CD4-positive, alpha-beta T cell (primary cell): ENCODE results near the gene PLCL1. TPM values are rescaled to one million over a fixed set of nuclear protein-coding genes. Genes with fewer than 3 reads are reported as not detected.

Experiments
- ATAC-seq: fragments of 200-7000 bp; cut with Tn5 transposase; one replicate; pipeline ENCODE4 v1.10.0; 2022; ENCODE audit warnings: mild to moderate bottlenecking; ENCODE audit not compliant: poor library complexity
- CTCF ChIA-PET: fragments of 350-600 bp; sonication (Branson Sonifier 250); formaldehyde crosslinking; loops from one replicate; lab custom pipeline; 2021; ENCODE audit warnings: antibody characterized with exemption, inconsistent platforms; lab: Charles Lee
- POLR2A ChIA-PET: fragments of 350-600 bp; sonication (Branson Sonifier 250); formaldehyde crosslinking; loops from one replicate; lab custom pipeline; 2021; ENCODE audit warnings: antibody characterized with exemption, inconsistent platforms; lab: Charles Lee
- DNase-seq, 14 experiments: peaks; one replicate each; pipeline ENCODE4 v3.0.0-alpha.2; 2013 to 2020; ENCODE audit warnings: mixed read lengths in 2 of 14
- H3K27ac ChIP-seq, 2 donors: one replicate each; pipeline versions ENCODE4 v1.5.1 to v1.7.0; 2013; ENCODE audit warnings: low read length in 2 of 2, low read depth in 1 of 2, mild to moderate bottlenecking in 1 of 2
- H3K27me3 ChIP-seq, 2 experiments: 1 replicate in 1 of 2; 2 replicates in 1 of 2; pipeline versions ENCODE4 v1.6.1 to v1.7.0; 2013; ENCODE audit warnings: low read length in 2 of 2, control low read depth in 1 of 2, mild to moderate bottlenecking in 1 of 2, moderate library complexity in 1 of 2; ENCODE audit not compliant: insufficient read depth in 2 of 2, control insufficient read depth in 1 of 2
- H3K36me3 ChIP-seq: one replicate; pipeline ENCODE4 v1.6.1; 2013; ENCODE audit warnings: low read length, control low read depth; ENCODE audit not compliant: insufficient read depth
- H3K4me1 ChIP-seq: one replicate; pipeline ENCODE4 v1.6.1; 2013; ENCODE audit warnings: low read length, control low read depth; ENCODE audit not compliant: insufficient read depth
- H3K4me3 ChIP-seq: one replicate; pipeline ENCODE4 v1.5.1; 2013; ENCODE audit warnings: mild to moderate bottlenecking, low read length, moderate library complexity
- H3K9me3 ChIP-seq, 2 experiments: 1 replicate in 1 of 2; 2 replicates in 1 of 2; pipeline versions ENCODE4 v1.6.1 to v1.7.0; 2013; ENCODE audit warnings: low read length in 2 of 2, mild to moderate bottlenecking in 2 of 2, control low read depth in 1 of 2, moderate library complexity in 1 of 2; ENCODE audit not compliant: control insufficient read depth in 1 of 2, insufficient read depth in 1 of 2
- H3K27ac Mint-ChIP-seq: one replicate; pipeline ENCODE4 v1.8.0; 2020; ENCODE audit warnings: mixed read lengths
- H3K27me3 Mint-ChIP-seq: one replicate; pipeline ENCODE4 v1.8.0; 2021; ENCODE audit warnings: mixed read lengths
- H3K36me3 Mint-ChIP-seq: one replicate; pipeline ENCODE4 v1.8.0; 2021; ENCODE audit warnings: low read depth, mixed read lengths
- H3K4me1 Mint-ChIP-seq: one replicate; pipeline ENCODE4 v1.8.0; 2021; ENCODE audit warnings: low read depth, mixed read lengths
- H3K4me3 Mint-ChIP-seq: one replicate; pipeline ENCODE4 v1.8.0; 2020; ENCODE audit warnings: mild to moderate bottlenecking, mixed read lengths
- H3K9me3 Mint-ChIP-seq: one replicate; pipeline ENCODE4 v1.8.0; 2020; ENCODE audit warnings: mixed read lengths
- intact Hi-C, 2 experiments: fragments of 100-400 bp; cut with DNase I in 1 of 2; cut with micrococcal nuclease in 1 of 2; formaldehyde crosslinking; loops; one replicate each; pipeline versions ENCODE4 v1.15.1 to v1.9.0; 2023 to 2025; cut with DNase I, micrococcal nuclease
- total RNA-seq, 174 experiments: library from RNA in 2 of 174; stranded (reverse) in 2 of 174; gene quantifications; one replicate each; pipeline ENCODE4 v1.2.3 and lab custom pipeline; 2021 to 2026
- TF ChIP-seq, protein P1 (sequence below): fragments of 200-600 bp; IDR thresholded peaks from one replicate; pipeline ENCODE4 v1.8.0; 2022; ENCODE audit warnings: antibody characterized with exemption, mild to moderate bottlenecking

The PLCL1 gene
- total RNA-seq, 2 experiments from 2014 or later, result 27.0 to 28.3 TPM

DNA sequence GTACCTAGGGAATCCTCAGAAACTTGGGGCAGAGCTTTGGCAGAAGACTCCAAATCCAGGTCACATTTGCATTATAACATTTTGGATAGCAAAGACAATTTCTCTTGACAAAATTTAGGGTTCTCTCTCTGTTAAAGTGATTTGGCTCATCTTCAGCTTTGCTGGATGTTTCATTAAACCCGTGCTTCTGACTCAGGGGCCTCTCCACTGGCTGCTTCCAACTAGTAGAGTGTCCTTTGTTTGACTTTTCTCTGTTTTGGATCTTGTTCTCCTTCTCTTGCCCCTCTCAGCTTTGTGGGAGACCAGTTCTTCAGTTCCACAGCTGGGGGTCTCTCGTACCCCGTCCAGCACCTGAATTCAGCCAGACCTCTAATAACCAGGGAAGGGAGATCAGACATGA, 145.6 kb downstream of the PLCL1 start:
- Mint-ChIP-seq H3K27ac (peak overlapping the region; percentile 16), H3K27me3 (no peaks in the 10 kb centered on the region), H3K4me3 (no peak overlapping the region), H3K36me3 (no peaks in the 10 kb centered on the region), H3K9me3 (peaks cover 2% of the 10 kb centered on the region), H3K4me1 (peaks cover 91% of the 10 kb centered on the region)
- Histone ChIP-seq H3K9me3 (no peaks in the 10 kb centered on the region), H3K4me3 (no peak overlapping the region), H3K27ac (no peak overlapping the region), H3K36me3 (no peaks in the 10 kb centered on the region), H3K27me3 (no peaks in the 10 kb centered on the region), H3K4me1 (peaks cover 4% of the 10 kb centered on the region)
- ChIA-PET POLR2A (no interaction called here), CTCF (interaction anchor here (1.2 kb wide), 1 partner anchor 51 kb away, joined by 3 read pairs; no protein-coding TSS in a partner anchor)
- DNase-seq, result no peak
- ATAC-seq, result no peak
- intact Hi-C loops, result loop anchor here in 1 of 2 experiments (5.0 to 10.0 kb wide), 2 partner anchors 48 to 115 kb away; no protein-coding TSS in a partner anchor
- TF ChIP-seq, protein P1, sequence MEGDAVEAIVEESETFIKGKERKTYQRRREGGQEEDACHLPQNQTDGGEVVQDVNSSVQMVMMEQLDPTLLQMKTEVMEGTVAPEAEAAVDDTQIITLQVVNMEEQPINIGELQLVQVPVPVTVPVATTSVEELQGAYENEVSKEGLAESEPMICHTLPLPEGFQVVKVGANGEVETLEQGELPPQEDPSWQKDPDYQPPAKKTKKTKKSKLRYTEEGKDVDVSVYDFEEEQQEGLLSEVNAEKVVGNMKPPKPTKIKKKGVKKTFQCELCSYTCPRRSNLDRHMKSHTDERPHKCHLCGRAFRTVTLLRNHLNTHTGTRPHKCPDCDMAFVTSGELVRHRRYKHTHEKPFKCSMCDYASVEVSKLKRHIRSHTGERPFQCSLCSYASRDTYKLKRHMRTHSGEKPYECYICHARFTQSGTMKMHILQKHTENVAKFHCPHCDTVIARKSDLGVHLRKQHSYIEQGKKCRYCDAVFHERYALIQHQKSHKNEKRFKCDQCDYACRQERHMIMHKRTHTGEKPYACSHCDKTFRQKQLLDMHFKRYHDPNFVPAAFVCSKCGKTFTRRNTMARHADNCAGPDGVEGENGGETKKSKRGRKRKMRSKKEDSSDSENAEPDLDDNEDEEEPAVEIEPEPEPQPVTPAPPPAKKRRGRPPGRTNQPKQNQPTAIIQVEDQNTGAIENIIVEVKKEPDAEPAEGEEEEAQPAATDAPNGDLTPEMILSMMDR, result no peak

DNA sequence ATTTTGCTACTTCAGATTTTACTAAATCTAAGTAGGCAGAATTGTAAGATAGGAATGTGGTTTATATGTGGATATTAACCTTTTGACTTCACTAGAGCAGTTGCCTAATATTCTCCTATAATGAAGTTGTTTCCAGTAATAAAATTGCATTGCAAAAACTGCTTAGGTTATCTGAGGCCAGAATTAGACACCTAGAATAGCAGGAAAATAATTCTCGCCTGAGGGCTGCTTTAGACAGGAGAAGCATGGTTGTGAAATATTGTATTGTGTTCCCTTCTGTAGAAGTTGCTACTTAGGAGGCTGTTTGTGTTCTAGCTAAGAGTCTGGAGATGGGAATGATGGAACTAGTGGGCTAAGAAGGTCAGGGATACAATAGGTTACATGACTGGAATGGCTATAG, 146.3 kb downstream of the PLCL1 start:
- Mint-ChIP-seq H3K9me3 (peaks cover 2% of the 10 kb centered on the region), H3K4me1 (peaks cover 93% of the 10 kb centered on the region), H3K27ac (peak overlapping the region; percentile 24), H3K4me3 (no peak overlapping the region), H3K27me3 (no peaks in the 10 kb centered on the region), H3K36me3 (no peaks in the 10 kb centered on the region)
- TF ChIP-seq, protein P1, result no peak
- ATAC-seq (no peak), DNase-seq (no peak)
- Histone ChIP-seq H3K27me3 (no peaks in the 10 kb centered on the region), H3K4me1 (peaks cover 4% of the 10 kb centered on the region), H3K27ac (no peak overlapping the region), H3K9me3 (no peaks in the 10 kb centered on the region), H3K4me3 (no peak overlapping the region), H3K36me3 (no peaks in the 10 kb centered on the region)
- CTCF ChIA-PET, result no interaction called here
- POLR2A ChIA-PET, result interaction anchor here (0.5 kb wide), 1 partner anchor 70 kb away, joined by 3 read pairs; no protein-coding TSS in a partner anchor
- intact Hi-C loops, result loop anchor here in 1 of 2 experiments (5.0 to 10.0 kb wide), 2 partner anchors 48 to 116 kb away; no protein-coding TSS in a partner anchor

DNA sequence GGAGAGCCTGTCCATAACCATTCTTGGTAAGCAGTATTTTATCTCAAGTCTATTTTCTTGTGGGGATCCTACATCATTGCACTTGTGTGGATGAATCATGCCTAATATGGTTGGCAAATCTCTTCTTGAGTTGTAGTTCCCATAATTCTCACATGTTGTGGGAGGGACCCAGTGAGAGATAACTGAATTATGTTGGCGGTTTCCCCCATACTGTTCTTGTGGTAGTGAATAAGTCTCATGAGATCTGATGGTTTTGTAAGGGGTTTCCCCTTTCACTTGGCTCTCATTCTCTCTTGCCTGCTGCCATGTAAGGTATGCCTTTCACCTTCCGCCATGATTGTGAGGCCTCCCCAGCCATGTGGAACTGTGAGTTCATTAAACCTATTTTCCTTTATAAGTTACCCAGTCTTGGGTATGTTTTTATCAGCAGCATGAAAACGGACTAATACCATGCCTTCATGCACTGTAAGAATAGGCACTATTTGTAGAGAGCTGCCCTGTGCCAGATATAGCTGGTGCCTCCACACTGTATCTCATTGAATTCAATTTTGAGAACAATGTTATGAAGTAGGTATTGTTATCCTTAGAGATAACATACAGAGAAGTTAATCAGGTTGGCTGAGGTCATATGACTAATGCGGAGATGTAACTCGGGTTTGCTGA, 148.3 kb downstream of the PLCL1 start:
- ChIA-PET CTCF (no interaction called here), POLR2A (no interaction called here)
- H3K4me3 Mint-ChIP-seq, result peak overlapping the region; percentile 7
- TF ChIP-seq, protein P1, result no peak
- H3K27ac Mint-ChIP-seq, result peak overlapping the region; percentile 80
- DNase-seq (peak in 1 of 14 experiments; percentile 16), ATAC-seq (no peak)
- peaks cover 7% of the 10 kb centered on the region for H3K9me3 Mint-ChIP-seq
- no peaks in the 10 kb centered on the region for H3K9me3 ChIP-seq
- H3K4me3 ChIP-seq, result no peak overlapping the region
- H3K4me1 Mint-ChIP-seq, result peaks cover 94% of the 10 kb centered on the region
- no peaks in the 10 kb centered on the region for H3K36me3 ChIP-seq
- no peaks in the 10 kb centered on the region for H3K36me3 Mint-ChIP-seq
- no peaks in the 10 kb centered on the region for H3K27me3 ChIP-seq
- H3K27ac ChIP-seq, result no peak overlapping the region
- no peaks in the 10 kb centered on the region for H3K27me3 Mint-ChIP-seq
- intact Hi-C loops, result loop anchor here in 1 of 2 experiments (5.0 to 10.0 kb wide), 2 partner anchors 50 to 118 kb away; no protein-coding TSS in a partner anchor
- H3K4me1 ChIP-seq, result no peaks in the 10 kb centered on the region
